Measurements from ENCODE around the gene GALC. TPM values are rescaled to one million over a fixed set of nuclear protein-coding genes. Genes with fewer than 3 reads are reported as not detected.

Gene GALC
- total RNA-seq, 3 donors from 2014 or later, result 5.6 to 6.6 (median 5.7) TPM

GRCh38 chr14:87901236-87901635, 91.7 kb downstream of the GALC start:
- Mint-ChIP-seq H3K4me3 (no peak overlapping the region), H3K4me1 (ENCODE audit: low read depth) (no peaks in the 10 kb centered on the region), H3K27me3 (ENCODE audit: low read depth) (peaks cover 16% of the 10 kb centered on the region), H3K9me3 (no peaks in the 10 kb centered on the region), H3K36me3 (ENCODE audit: insufficient read depth) (no peaks in the 10 kb centered on the region)
- no peak for DNase-seq
- no peak for ATAC-seq

GRCh38 chr14:87899228-87899627, 93.8 kb downstream of the GALC start:
- Mint-ChIP-seq H3K27me3 (ENCODE audit: low read depth) (peaks cover 16% of the 10 kb centered on the region), H3K4me3 (no peak overlapping the region), H3K9me3 (no peaks in the 10 kb centered on the region), H3K36me3 (ENCODE audit: insufficient read depth) (no peaks in the 10 kb centered on the region), H3K4me1 (ENCODE audit: low read depth) (no peaks in the 10 kb centered on the region)
- ATAC-seq, result no peak
- no peak for DNase-seq

GRCh38 chr14:87898301-87898700, 94.7 kb downstream of the GALC start:
- H3K27me3 Mint-ChIP-seq (ENCODE audit: low read depth), result peaks cover 14% of the 10 kb centered on the region
- H3K36me3 Mint-ChIP-seq (ENCODE audit: insufficient read depth), result no peaks in the 10 kb centered on the region
- DNase-seq (no peak), ATAC-seq (no peak)
- H3K4me3 Mint-ChIP-seq, result no peak overlapping the region
- H3K9me3 Mint-ChIP-seq, result no peaks in the 10 kb centered on the region
- H3K4me1 Mint-ChIP-seq (ENCODE audit: low read depth), result no peaks in the 10 kb centered on the region

- no peaks in the 10 kb centered on the region for H3K36me3 Mint-ChIP-seq (ENCODE audit: insufficient read depth)
- H3K9me3 Mint-ChIP-seq, result no peaks in the 10 kb centered on the region
- no peak overlapping the region for H3K4me3 Mint-ChIP-seq
- H3K4me1 Mint-ChIP-seq (ENCODE audit: low read depth), result no peaks in the 10 kb centered on the region
- ATAC-seq, result no peak
- no peak for DNase-seq
- H3K27me3 Mint-ChIP-seq (ENCODE audit: low read depth), result peaks cover 14% of the 10 kb centered on the region
Observed at GRCh38 chr14:87896393-87897380, 96.3 kb downstream of the GALC start.

GRCh38 chr14:87894920-87895319, 98.1 kb downstream of the GALC start:
- Mint-ChIP-seq H3K9me3 (no peaks in the 10 kb centered on the region), H3K36me3 (ENCODE audit: insufficient read depth) (no peaks in the 10 kb centered on the region), H3K27me3 (ENCODE audit: low read depth) (peaks cover 14% of the 10 kb centered on the region), H3K4me3 (no peak overlapping the region), H3K4me1 (ENCODE audit: low read depth) (no peaks in the 10 kb centered on the region)
- ATAC-seq (no peak), DNase-seq (no peak)

- DNase-seq (no peak), ATAC-seq (no peak)
- Mint-ChIP-seq H3K27me3 (ENCODE audit: low read depth) (peaks cover 12% of the 10 kb centered on the region), H3K9me3 (no peaks in the 10 kb centered on the region), H3K36me3 (ENCODE audit: insufficient read depth) (no peaks in the 10 kb centered on the region), H3K4me3 (no peak overlapping the region), H3K4me1 (ENCODE audit: low read depth) (no peaks in the 10 kb centered on the region)
Observed at GRCh38 chr14:87892763-87893162, 100.2 kb downstream of the GALC start.

- no peaks in the 10 kb centered on the region for H3K9me3 Mint-ChIP-seq
Observed at GRCh38 chr14:87888136-87888999, 104.6 kb downstream of the GALC start.

GRCh38 chr14:87883750-87884149, 109.2 kb downstream of the GALC start:
- DNase-seq, result no peak
- Mint-ChIP-seq H3K27me3 (ENCODE audit: low read depth) (peaks cover 19% of the 10 kb centered on the region), H3K4me1 (ENCODE audit: low read depth) (no peaks in the 10 kb centered on the region), H3K36me3 (ENCODE audit: insufficient read depth) (no peaks in the 10 kb centered on the region), H3K9me3 (no peaks in the 10 kb centered on the region), H3K4me3 (no peak overlapping the region)
- no peak for ATAC-seq

More at GRCh38 chr14:87888136-87888999, 104.6 kb downstream of the GALC start:
- Mint-ChIP-seq H3K36me3 (ENCODE audit: insufficient read depth) (no peaks in the 10 kb centered on the region), H3K4me3 (no peak overlapping the region), H3K4me1 (ENCODE audit: low read depth) (no peaks in the 10 kb centered on the region), H3K27me3 (ENCODE audit: low read depth) (peaks cover 10% of the 10 kb centered on the region)
- ATAC-seq, result no peak
- no peak for DNase-seq

Other genes starting within 250 kb of the GALC start
- gene GPR65, start 12.0 kb upstream of the GALC start, total RNA-seq, result 1 to 10 TPM; 4.8 to 5.3 (median 4.8) TPM